IMR-90 (cell line): ENCODE data around the gene CENPX. TPM values are rescaled to one million over a fixed set of nuclear protein-coding genes. Genes with fewer than 3 reads are reported as not detected.

Experiments
- ATAC-seq: fragments of 200-7000 bp; cut with Tn5 transposase; 2 replicates; pipeline ENCODE4 v1.9.1; 2020; ENCODE audit warnings: low read depth, mild to moderate bottlenecking, moderate library complexity
- BruUV-seq: library from RNA; stranded (reverse); fragments of 400-500 nt; replicated peaks from 2 replicates; lab custom pipeline; 2021; lab: Mats Ljungman, UMichigan
- CTCF ChIA-PET: fragments of 300-600 bp; formaldehyde crosslinking; extraction: SDS; loops from one replicate; lab custom pipeline; 2021; ENCODE audit warnings: antibody characterized with exemption; lab: Yijun Ruan, JAX
- POLR2A ChIA-PET: fragments of 300-600 bp; sonication (Branson Sonifier 250); formaldehyde crosslinking; loops from one replicate; lab custom pipeline; 2022; ENCODE audit warnings: antibody characterized with exemption; ENCODE audit not compliant: unreplicated experiment; lab: Charles Lee
- DNase-seq: peaks from one replicate; pipeline ENCODE4 v3.0.0; 2013
- H2AFZ ChIP-seq: replicated peaks from 2 replicates; pipeline ENCODE3; 2013; ENCODE audit warnings: low read length, mild to moderate bottlenecking; ENCODE audit not compliant: poor library complexity
- H2AK5ac ChIP-seq: 2 replicates; pipeline ENCODE4 v1.6.1; 2013; ENCODE audit warnings: low read depth, low read length, inconsistent platforms
- H2AK9ac ChIP-seq: replicated peaks from 2 replicates; pipeline ENCODE3; 2013; ENCODE audit warnings: mild to moderate bottlenecking, low read depth, low read length, moderate library complexity; ENCODE audit not compliant: poor library complexity
- H2BK120ac ChIP-seq: 2 replicates; pipeline ENCODE4 v1.6.1; 2013; ENCODE audit warnings: low read depth, low read length, inconsistent platforms
- H2BK15ac ChIP-seq: 3 replicates; pipeline ENCODE4 v1.6.1; 2013; ENCODE audit warnings: low read depth, low read length, inconsistent platforms
- H2BK20ac ChIP-seq: 2 replicates; pipeline ENCODE4 v1.6.1; 2013; ENCODE audit warnings: low read depth, mild to moderate bottlenecking, inconsistent platforms, low read length, moderate library complexity
- H2BK5ac ChIP-seq: 2 replicates; pipeline ENCODE4 v1.6.1; 2013; ENCODE audit warnings: mild to moderate bottlenecking, low read depth, low read length, inconsistent platforms; ENCODE audit not compliant: poor library complexity, severe bottlenecking
- H3K14ac ChIP-seq: replicated peaks from 2 replicates; pipeline ENCODE4 v1.6.1; 2013; ENCODE audit warnings: low read depth, low read length, inconsistent platforms
- H3K18ac ChIP-seq: 2 replicates; pipeline ENCODE4 v1.6.1; 2013; ENCODE audit warnings: low read depth, low read length, control low read depth
- H3K23ac ChIP-seq: 2 replicates; pipeline ENCODE4 v1.6.1; 2013; ENCODE audit warnings: low read depth, low read length, inconsistent platforms
- H3K27ac ChIP-seq: 2 replicates; pipeline ENCODE4 v1.5.1; 2013; ENCODE audit warnings: mild to moderate bottlenecking, control low read depth, low read length; ENCODE audit not compliant: insufficient read depth
- H3K27me3 ChIP-seq: 2 replicates; pipeline ENCODE4 v1.6.1; 2013; ENCODE audit warnings: low read length; ENCODE audit not compliant: control insufficient read depth, insufficient read depth
- H3K36me3 ChIP-seq: 2 replicates; pipeline ENCODE4 v1.6.1; 2013; ENCODE audit warnings: low read length, mixed read lengths; ENCODE audit not compliant: control insufficient read depth, insufficient read depth
- H3K4ac ChIP-seq: 2 replicates; pipeline ENCODE4 v1.6.1; 2013; ENCODE audit warnings: low read depth, low read length, inconsistent platforms
- H3K4me1 ChIP-seq: 2 replicates; pipeline ENCODE4 v1.6.1; 2013; ENCODE audit warnings: low read length, mixed read lengths; ENCODE audit not compliant: control insufficient read depth, insufficient read depth
- H3K4me2 ChIP-seq: 2 replicates; pipeline ENCODE4 v1.6.1; 2013; ENCODE audit warnings: low read depth, mild to moderate bottlenecking, control low read depth, low read length, moderate library complexity
- H3K4me3 ChIP-seq: 2 replicates; pipeline ENCODE4 v1.5.1; 2013; ENCODE audit warnings: low read depth, mild to moderate bottlenecking, control low read depth, low read length, moderate library complexity; ENCODE audit not compliant: insufficient read depth
- H3K56ac ChIP-seq: 2 replicates; pipeline ENCODE4 v1.6.1; 2013; ENCODE audit warnings: low read length, inconsistent platforms; ENCODE audit not compliant: insufficient read depth; ENCODE audit errors: extremely low read depth
- H3K79me1 ChIP-seq, 2 experiments: 2 replicates each; pipeline ENCODE4 v1.6.1; 2013; ENCODE audit warnings: low read length in 2 of 2, inconsistent platforms in 1 of 2, low read depth in 1 of 2
- H3K9ac ChIP-seq: 2 replicates; pipeline ENCODE4 v1.6.1; 2013; ENCODE audit warnings: low read depth, low read length, control low read depth
- H3K9me1 ChIP-seq: 2 replicates; pipeline ENCODE4 v1.6.1; 2013; ENCODE audit warnings: low read length, inconsistent platforms; ENCODE audit not compliant: insufficient read depth
- H3K9me3 ChIP-seq: 2 replicates; pipeline ENCODE4 v1.6.1; 2013; ENCODE audit warnings: low read length; ENCODE audit not compliant: control insufficient read depth, insufficient read depth
- H4K20me1 ChIP-seq: 2 replicates; pipeline ENCODE4 v1.6.1; 2013; ENCODE audit warnings: low read length, inconsistent platforms; ENCODE audit not compliant: insufficient read depth
- H4K5ac ChIP-seq: 2 replicates; pipeline ENCODE4 v1.6.1; 2013; ENCODE audit warnings: mild to moderate bottlenecking, low read depth, low read length, control low read depth
- H4K8ac ChIP-seq, 2 experiments: 2 replicates each; pipeline ENCODE4 v1.6.1; 2013; ENCODE audit warnings: low read depth in 2 of 2, low read length in 2 of 2, control low read depth in 1 of 2, inconsistent platforms in 1 of 2
- H4K91ac ChIP-seq: 2 replicates; pipeline ENCODE4 v1.6.1; 2013; ENCODE audit warnings: low read depth, low read length, inconsistent platforms; ENCODE audit not compliant: insufficient read depth
- BHLHE40 ChIP-seq: fragments of 150-350 bp; IDR thresholded peaks from 2 replicates; pipeline ENCODE4 v1.6.1; 2016; ENCODE audit warnings: mild to moderate bottlenecking, low read depth, low read length
- CHD1 ChIP-seq: IDR thresholded peaks from 2 replicates; pipeline ENCODE4 v1.6.1; 2012; ENCODE audit warnings: low read depth, low read length, improper control_type of control experiment
- CTCF ChIP-seq: conservative IDR thresholded peaks from 2 replicates; pipeline ENCODE4 v1.5.1; 2012; ENCODE audit warnings: mild to moderate bottlenecking, low read depth, low read length, improper control_type of control experiment
- ELK1 ChIP-seq: fragments of 150-350 bp; IDR thresholded peaks from 2 replicates; pipeline ENCODE4 v1.6.1; 2016; ENCODE audit warnings: low read depth, mild to moderate bottlenecking, low read length, moderate library complexity, borderline replicate concordance
- FOS ChIP-seq: fragments of 150-350 bp; IDR thresholded peaks from 2 replicates; pipeline ENCODE4 v1.6.1; 2016; ENCODE audit warnings: low read depth, low read length
- MAFK ChIP-seq: IDR thresholded peaks from 2 replicates; pipeline ENCODE4 v1.6.1; 2012; ENCODE audit warnings: low read depth, low read length, improper control_type of control experiment
- MAZ ChIP-seq: IDR thresholded peaks from 2 replicates; pipeline ENCODE4 v1.6.1; 2012; ENCODE audit warnings: low read depth, mild to moderate bottlenecking, low read length, improper control_type of control experiment, moderate library complexity, borderline replicate concordance
- MXI1 ChIP-seq: IDR thresholded peaks from 2 replicates; pipeline ENCODE4 v1.6.1; 2012; ENCODE audit warnings: low read depth, mild to moderate bottlenecking, low read length, moderate library complexity, borderline replicate concordance
- NFE2L2 ChIP-seq: fragments of 150-350 bp; IDR thresholded peaks from 2 replicates; pipeline ENCODE4 v1.6.1; 2016; ENCODE audit warnings: low read depth, mild to moderate bottlenecking, low read length
- POLR2A ChIP-seq: IDR thresholded peaks from 2 replicates; pipeline ENCODE4 v1.6.1; 2012; ENCODE audit warnings: mild to moderate bottlenecking, low read depth, low read length
- RAD21 ChIP-seq: IDR thresholded peaks from 2 replicates; pipeline ENCODE4 v1.6.1; 2012; ENCODE audit warnings: low read length, improper control_type of control experiment
- RCOR1 ChIP-seq: IDR thresholded peaks from 2 replicates; pipeline ENCODE4 v1.6.1; 2012; ENCODE audit warnings: mild to moderate bottlenecking, low read length, improper control_type of control experiment; ENCODE audit not compliant: insufficient replicate concordance
- RFX5 ChIP-seq: IDR thresholded peaks from 2 replicates; pipeline ENCODE4 v1.8.0; 2012; ENCODE audit warnings: low read depth, mild to moderate bottlenecking, low read length, moderate library complexity
- SMC3 ChIP-seq: fragments of 150-350 bp; IDR thresholded peaks from 2 replicates; pipeline ENCODE4 v1.6.1; 2016; ENCODE audit warnings: low read depth, mild to moderate bottlenecking, antibody characterized with exemption, low read length, moderate library complexity
- USF2 ChIP-seq: fragments of 150-350 bp; IDR thresholded peaks from 2 replicates; pipeline ENCODE4 v1.6.1; 2017; ENCODE audit warnings: mild to moderate bottlenecking, antibody characterized with exemption, low read length, low read depth
- WGBS, 2 experiments: methylation state at CpG; one replicate each; pipeline versions ENCODE4 v1.1.5 to v1.1.7; 2013; ENCODE audit warnings: missing lambda C conversion rate in 2 of 2; ENCODE audit not compliant: insufficient read length in 1 of 2; ENCODE audit errors: extremely low coverage in 2 of 2; 5-methylcytosine and 5-hydroxymethylcytosine counted together
- dilution Hi-C: fragments of 300-500 bp; cut with HindIII; formaldehyde crosslinking; loops from one replicate; pipeline ENCODE4 v1.14.3; 2018; ENCODE audit warnings: low sequenced_read_pairs; ENCODE audit not compliant: unreplicated experiment
- in situ Hi-C: fragments of 300-500 bp; cut with MboI; formaldehyde crosslinking; loops from 3 replicates; pipeline ENCODE4 v1.14.3; 2019; ENCODE audit warnings: low sequenced_read_pairs, inconsistent platforms, mixed read lengths
- intact Hi-C: fragments of 100-400 bp; cut with micrococcal nuclease; formaldehyde crosslinking; loops from 2 replicates; pipeline ENCODE4 v1.10.0; 2022
- polyA plus RNA-seq, 3 experiments: library from polyadenylated mRNA; depleted of rRNA; stranded (reverse); fragments of >200 nt; gene quantifications; 2 replicates each; pipeline ENCODE4 v1.2.3, GENCODE V29; 2012; ENCODE audit warnings: low replicate concordance in 1 of 3
- total RNA-seq: library from RNA; depleted of rRNA; stranded (reverse); fragments of >200 nt; gene quantifications from 2 replicates; pipeline ENCODE4 v1.2.3, GENCODE V29; 2012

CENPX gene
- total and polyA plus RNA-seq, 2 of the 4 experiments (the other 2 are of a cell fraction), result 44.8 to 86.8 TPM

- no peak for DNase-seq
- H4K8ac ChIP-seq, result no peak overlapping the region
- no peak overlapping the region for H2BK120ac ChIP-seq
- H2AFZ ChIP-seq, result no peak overlapping the region
- WGBS, 2 experiments, result 92% methylated on average over 21 of the region's 34 CpGs; no CpG with 5 or more reads in 1 of the 2 experiments
- intact Hi-C loops (no loop called here), in situ Hi-C loops (no loop called here), dilution Hi-C loops (no loop called here)
- ATAC-seq, result no peak
- ChIA-PET CTCF (no interaction called here), POLR2A (no interaction called here)
- no peak overlapping the region for H3K4me2 ChIP-seq
- no peak overlapping the region for H3K4me3 ChIP-seq
- BruUV-seq, result no TSS peak
- no peak overlapping the region for H4K91ac ChIP-seq
- no peak overlapping the region for H3K23ac ChIP-seq
- peaks cover 10% of the 10 kb centered on the region for H3K4me1 ChIP-seq
- H2BK15ac ChIP-seq, result no peak overlapping the region
- peaks cover 64% of the 10 kb centered on the region for H3K36me3 ChIP-seq
- no peaks in the 10 kb centered on the region for H3K9me3 ChIP-seq
- H2AK9ac ChIP-seq, result peak overlapping the region; percentile 61
- H3K27ac ChIP-seq, result no peak overlapping the region
- no peak overlapping the region for H3K56ac ChIP-seq
- no peak overlapping the region for H2BK20ac ChIP-seq
- H3K27me3 ChIP-seq, result no peaks in the 10 kb centered on the region
- no peak overlapping the region for H2BK5ac ChIP-seq
- no peak overlapping the region for H3K14ac ChIP-seq
- H3K79me1 ChIP-seq, result peaks cover 5 to 32% of the 10 kb centered on the region in 2 experiments; a peak in 3 of 4 replicates
- H4K20me1 ChIP-seq, result peaks cover 3% of the 10 kb centered on the region; the same call in 1 of the 2 replicates
- H3K9ac ChIP-seq, result no peak overlapping the region
- H4K5ac ChIP-seq, result no peak overlapping the region
- H3K4ac ChIP-seq, result no peak overlapping the region
- no peak overlapping the region for H2AK5ac ChIP-seq
- no peaks in the 10 kb centered on the region for H3K9me1 ChIP-seq
- TF ChIP-seq MAFK (no peak), RFX5 (no peak), MXI1 (no peak), SMC3 (no peak), NFE2L2 (no peak), MAZ (no peak), POLR2A (no peak), CHD1 (no peak), BHLHE40 (no peak), RAD21 (no peak), RCOR1 (no peak), ELK1 (no peak), CTCF (no peak), FOS (no peak), USF2 (no peak)
- H3K18ac ChIP-seq, result no peak overlapping the region
Observed at GRCh38 chr17:82061047-82061925, 38.6 kb upstream of the CENPX start.
